ENCODE data around the gene NOL4L.
"Not testable (repeated sequence)": the region's sequence is repeated elsewhere in the genome, so short reads cannot be mapped to it uniquely, and the experiment has no call there.

The NOL4L gene

DNA sequence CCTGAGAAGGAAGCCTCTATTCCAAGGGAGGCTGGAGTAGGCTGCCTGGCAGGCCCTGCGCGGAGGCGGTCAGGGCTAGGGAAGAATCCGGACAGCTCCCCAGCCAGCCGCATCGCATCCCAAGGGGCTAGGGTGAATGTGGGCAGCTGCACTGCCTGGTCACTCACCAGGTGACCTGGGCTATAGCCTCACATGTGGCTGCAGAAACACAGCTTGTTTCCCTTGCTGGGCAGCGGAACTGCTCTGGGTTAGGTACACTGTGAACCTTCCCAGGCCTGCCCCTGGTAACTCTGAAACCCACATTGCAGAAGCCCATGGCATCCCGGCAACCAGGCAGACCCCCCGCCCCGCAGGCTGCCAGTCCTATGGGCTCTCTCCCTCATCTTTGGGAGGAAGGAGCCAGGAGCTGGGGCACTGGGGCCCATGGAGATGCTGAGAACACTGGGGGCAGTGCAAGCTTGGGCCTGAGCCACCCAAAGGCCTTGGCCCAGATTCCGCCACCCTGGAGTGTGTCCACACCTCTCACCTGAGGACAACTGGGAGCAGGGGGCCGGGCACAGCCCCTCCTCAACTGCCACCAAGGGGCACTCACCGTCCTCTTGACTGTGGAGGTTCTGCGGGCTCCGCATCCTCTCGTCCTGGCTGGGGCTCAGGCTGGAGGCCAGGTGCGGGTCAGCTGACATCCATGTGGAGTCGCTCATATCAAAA, 111.0 kb downstream of the NOL4L start:
- no peak for DNase-seq (ENCODE audit: low spot score)
- FAIRE-seq, result no peak

- FAIRE-seq (no peak), DNase-seq (ENCODE audit: low spot score) (no peak)
These were observed 111.7 kb downstream of the NOL4L start for GRCh38 chr20:32473231-32474008.

DNA sequence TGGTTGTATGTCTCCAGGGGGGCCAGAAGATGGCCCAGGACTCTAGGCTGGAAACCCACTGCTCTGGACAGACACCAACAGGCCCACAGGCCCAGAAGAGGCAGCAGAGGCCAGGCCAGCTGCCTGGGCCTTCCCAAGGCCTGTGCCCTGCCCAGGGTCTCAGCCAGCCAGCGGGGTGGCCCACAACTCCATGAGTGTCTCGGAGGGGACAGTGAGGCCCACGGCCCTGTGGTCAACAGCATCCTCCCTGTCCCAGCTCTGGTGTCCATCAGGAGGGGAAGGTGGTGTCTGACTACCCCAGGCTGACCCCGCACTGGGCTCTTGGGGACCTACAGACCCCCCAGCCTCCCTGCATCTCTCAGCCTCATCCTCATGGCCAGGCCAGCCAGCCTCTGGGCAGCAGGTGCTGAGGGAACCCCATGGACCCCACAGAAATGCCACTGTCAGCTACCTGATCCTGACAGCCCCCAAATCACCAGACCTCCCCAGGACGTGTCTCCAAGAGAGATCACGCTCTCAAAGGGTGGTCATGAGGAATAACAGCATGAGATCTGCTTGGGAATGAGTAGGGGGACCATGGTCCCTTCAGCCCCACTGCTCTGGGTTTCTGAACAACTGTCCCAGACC, 112.4 kb downstream of the NOL4L start:
- DNase-seq (ENCODE audit: low spot score) (no peak), FAIRE-seq (no peak)

DNA sequence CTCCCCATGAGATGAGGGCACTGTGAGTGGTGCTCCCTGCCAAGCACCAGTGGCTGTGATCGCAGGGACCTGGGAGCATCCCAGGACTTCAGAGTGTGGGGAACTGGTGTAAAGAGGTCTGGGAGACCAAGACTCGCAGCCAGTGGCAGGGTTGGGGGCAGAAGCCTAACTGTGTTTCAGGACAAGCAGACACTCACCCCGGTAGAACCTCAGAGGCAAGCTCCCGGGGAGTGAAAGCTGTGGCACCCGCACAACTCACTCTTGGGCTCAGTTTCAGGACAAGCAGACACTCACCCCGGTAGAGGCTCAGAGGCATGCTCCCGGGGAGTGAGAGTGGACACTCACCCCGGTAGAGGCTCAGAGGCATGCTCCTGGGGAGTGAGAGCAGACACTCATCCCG, 114.2 kb downstream of the NOL4L start:
- no peak for DNase-seq (ENCODE audit: low spot score)
- FAIRE-seq, result no peak

GRCh38 chr20:32470025-32470861, 114.9 kb downstream of the NOL4L start:
- DNase-seq (ENCODE audit: low spot score) (peak; percentile 81), FAIRE-seq (peak; percentile 66)

- FAIRE-seq (no peak), DNase-seq (ENCODE audit: low spot score) (no peak)
These were observed 116.3 kb downstream of the NOL4L start for GRCh38 chr20:32468860-32469259.

DNA sequence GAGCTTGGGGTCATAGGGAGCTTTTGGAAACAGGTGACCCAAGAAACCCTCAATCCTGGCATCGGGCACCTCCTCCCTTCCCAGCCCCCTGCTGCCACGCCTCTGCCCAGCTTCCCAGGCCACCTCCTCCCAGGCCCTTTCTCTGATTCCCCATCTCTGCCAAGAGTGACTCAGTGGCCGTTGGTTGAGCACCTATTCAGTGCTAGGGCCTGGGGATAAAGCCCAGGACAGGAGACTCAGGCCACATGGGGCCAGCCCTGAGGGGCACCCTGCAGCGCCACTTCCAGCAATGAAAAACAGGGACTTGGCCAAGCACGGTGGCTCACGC, 116.9 kb downstream of the NOL4L start:
- DNase-seq (ENCODE audit: low spot score) (no peak), FAIRE-seq (no peak)

GRCh38 chr20:32467506-32468312, 117.4 kb downstream of the NOL4L start:
- FAIRE-seq, result no peak

DNA sequence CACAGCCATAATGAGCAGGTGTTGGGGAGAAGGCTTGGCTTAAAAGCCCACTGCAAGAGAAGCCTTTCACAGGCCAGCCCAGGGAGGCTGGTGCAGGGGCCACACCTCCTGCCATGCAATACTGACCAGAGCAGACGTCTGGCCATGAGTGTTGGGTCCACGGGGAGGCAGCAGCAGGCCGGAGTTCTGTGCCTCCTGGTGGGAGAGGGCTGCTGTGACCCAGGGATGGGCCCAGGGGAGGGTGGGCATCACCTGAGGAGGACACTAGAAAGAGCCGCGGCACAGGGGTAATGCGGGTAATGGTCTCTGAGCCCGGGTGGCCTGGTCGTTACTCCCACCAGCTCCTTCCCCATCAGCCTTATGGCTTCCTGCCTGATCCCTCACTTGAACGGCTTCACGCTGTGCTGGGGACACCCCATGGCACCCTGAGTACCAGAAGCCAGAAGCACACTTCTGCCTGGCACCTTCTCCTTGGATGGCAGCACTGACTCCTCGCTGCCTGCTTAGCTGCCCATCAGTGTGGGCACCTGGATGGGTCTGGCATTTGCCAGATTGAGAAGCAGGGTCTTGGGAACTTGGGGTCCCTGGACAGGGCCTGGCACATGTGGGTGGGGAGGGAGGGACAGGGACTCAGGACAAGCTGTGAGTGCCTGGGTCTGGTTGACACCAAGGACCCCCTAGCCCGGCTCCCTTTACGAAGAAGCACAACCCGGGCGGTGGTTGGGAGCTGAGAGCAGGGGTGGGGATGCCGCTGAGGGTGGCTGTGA, 118.2 kb downstream of the NOL4L start:
- no peak for FAIRE-seq
- no peak for DNase-seq (ENCODE audit: low spot score)

More at GRCh38 chr20:32467506-32468312, 117.4 kb downstream of the NOL4L start:
- DNase-seq (ENCODE audit: low spot score), result no peak

GRCh38 chr20:32465901-32466675, 119.0 kb downstream of the NOL4L start:
- not testable (repeated sequence) for DNase-seq (ENCODE audit: low spot score); FAIRE-seq

GRCh38 chr20:32465092-32465900, 119.8 kb downstream of the NOL4L start:
- FAIRE-seq (no peak), DNase-seq (ENCODE audit: low spot score) (no peak)

DNA sequence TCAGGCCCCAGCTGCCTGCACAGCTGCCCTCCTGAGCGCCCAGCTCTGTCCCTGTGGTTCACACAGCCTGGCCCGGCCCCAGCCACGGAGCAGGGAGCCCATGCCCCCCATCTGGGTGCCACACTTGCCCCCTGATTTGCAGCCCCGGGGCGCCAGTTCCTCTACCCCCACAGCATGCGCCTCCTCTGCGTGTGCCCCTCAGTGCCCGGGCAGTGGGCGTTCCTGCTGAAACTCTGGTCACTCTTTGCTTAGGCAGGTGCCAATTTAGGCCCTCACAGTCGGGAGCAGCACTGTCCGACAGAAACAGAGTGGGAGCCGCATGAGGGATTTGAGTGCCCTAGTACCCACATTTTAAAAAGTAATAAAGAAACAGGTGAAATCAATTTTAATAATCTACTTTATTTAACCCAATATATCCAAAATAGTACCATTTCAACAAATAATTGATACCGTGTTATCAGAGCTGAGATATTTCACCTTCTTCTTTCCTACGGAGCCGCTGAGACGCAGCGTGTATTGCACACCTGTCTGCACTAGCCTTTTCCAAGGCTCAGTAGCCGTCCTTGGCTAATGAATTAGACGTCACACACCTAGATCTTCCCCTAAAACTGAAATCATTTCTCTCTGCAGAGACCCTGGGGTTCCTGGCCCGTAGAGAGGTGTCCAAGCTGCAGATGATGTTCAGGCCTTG, 120.6 kb downstream of the NOL4L start:
- DNase-seq (ENCODE audit: low spot score) (no peak), FAIRE-seq (no peak)

GRCh38 chr20:32463642-32464400, 121.3 kb downstream of the NOL4L start:
- DNase-seq (ENCODE audit: low spot score) (no peak), FAIRE-seq (no peak)

GRCh38 chr20:32462900-32463641, 122.1 kb downstream of the NOL4L start:
- DNase-seq (ENCODE audit: low spot score) (no peak), FAIRE-seq (peak; percentile 20)

GRCh38 chr20:32461836-32462600, 123.1 kb downstream of the NOL4L start:
- no peak for FAIRE-seq
- DNase-seq (ENCODE audit: low spot score), result no peak

All from urothelium cell line (cell line).